ENCODE measurements around the gene CACNA1C.

The CACNA1C gene

GRCh38 chr12:2578772-2579171 lies 526.0 kb downstream of the CACNA1C start:
- ATAC-seq (no peak), DNase-seq (no peak)
- Mint-ChIP-seq H3K4me1 (no peaks in the 10 kb centered on the region), H3K9me3 (no peaks in the 10 kb centered on the region), H3K27ac (no peak overlapping the region), H3K4me3 (no peak overlapping the region), H3K27me3 (peaks cover 29% of the 10 kb centered on the region)

- peaks cover 49% of the 10 kb centered on the region for H3K27me3 Mint-ChIP-seq
- ATAC-seq (no peak), DNase-seq (no peak)
- no peaks in the 10 kb centered on the region for H3K4me1 Mint-ChIP-seq
- no peaks in the 10 kb centered on the region for H3K9me3 Mint-ChIP-seq
- no peak overlapping the region for H3K4me3 Mint-ChIP-seq
- no peak overlapping the region for H3K27ac Mint-ChIP-seq
Measured at GRCh38 chr12:2580821-2581220, 528.0 kb downstream of the CACNA1C start.

- peaks cover 53% of the 10 kb centered on the region for H3K27me3 Mint-ChIP-seq
- no peaks in the 10 kb centered on the region for H3K4me1 Mint-ChIP-seq
- no peak overlapping the region for H3K4me3 Mint-ChIP-seq
- ATAC-seq (no peak), DNase-seq (no peak)
- no peaks in the 10 kb centered on the region for H3K9me3 Mint-ChIP-seq
- H3K27ac Mint-ChIP-seq = no peak overlapping the region
Measured at GRCh38 chr12:2581293-2582045, 528.7 kb downstream of the CACNA1C start.

GRCh38 chr12:2582631-2583030 lies 529.8 kb downstream of the CACNA1C start:
- Mint-ChIP-seq H3K27me3 (peaks cover 60% of the 10 kb centered on the region), H3K27ac (no peak overlapping the region), H3K9me3 (no peaks in the 10 kb centered on the region), H3K4me3 (no peak overlapping the region), H3K4me1 (no peaks in the 10 kb centered on the region)
- DNase-seq (no peak), ATAC-seq (no peak)

- ATAC-seq (peak; percentile 90), DNase-seq (peak; percentile 57 to 58)
- Mint-ChIP-seq H3K4me1 (no peaks in the 10 kb centered on the region), H3K4me3 (no peak overlapping the region), H3K9me3 (no peaks in the 10 kb centered on the region), H3K27ac (no peak overlapping the region), H3K27me3 (peaks cover 65% of the 10 kb centered on the region)
Measured at GRCh38 chr12:2583091-2583497, 530.3 kb downstream of the CACNA1C start.

- H3K4me3 Mint-ChIP-seq = no peak overlapping the region
- no peak overlapping the region for H3K27ac Mint-ChIP-seq
- no peaks in the 10 kb centered on the region for H3K4me1 Mint-ChIP-seq
- ATAC-seq (no peak), DNase-seq (no peak)
- peaks cover 71% of the 10 kb centered on the region for H3K27me3 Mint-ChIP-seq
- H3K9me3 Mint-ChIP-seq = no peaks in the 10 kb centered on the region
Measured at GRCh38 chr12:2583642-2584401, 531.0 kb downstream of the CACNA1C start.

- Mint-ChIP-seq H3K4me3 (no peak overlapping the region), H3K27me3 (peaks cover 73% of the 10 kb centered on the region)
- no peak for DNase-seq
Measured at GRCh38 chr12:2586156-2587038, 533.6 kb downstream of the CACNA1C start.

GRCh38 chr12:2588345-2588744 lies 535.6 kb downstream of the CACNA1C start:
- H3K27me3 Mint-ChIP-seq = peaks cover 53% of the 10 kb centered on the region
- DNase-seq (no peak), ATAC-seq (no peak)
- H3K4me1 Mint-ChIP-seq = no peaks in the 10 kb centered on the region
- no peaks in the 10 kb centered on the region for H3K9me3 Mint-ChIP-seq
- no peak overlapping the region for H3K27ac Mint-ChIP-seq
- H3K4me3 Mint-ChIP-seq = no peak overlapping the region

More at GRCh38 chr12:2586156-2587038, 533.6 kb downstream of the CACNA1C start:
- H3K4me1 Mint-ChIP-seq = no peaks in the 10 kb centered on the region
- H3K9me3 Mint-ChIP-seq = no peaks in the 10 kb centered on the region
- ATAC-seq = no peak
- no peak overlapping the region for H3K27ac Mint-ChIP-seq

- DNase-seq (no peak), ATAC-seq (no peak)
- H3K4me1 Mint-ChIP-seq = no peaks in the 10 kb centered on the region
- peaks cover 6 to 7% of the 10 kb centered on the region in 2 donors for H3K9me3 Mint-ChIP-seq
- H3K4me3 Mint-ChIP-seq = no peak overlapping the region
- H3K27ac Mint-ChIP-seq = no peak overlapping the region
- peaks cover 43% of the 10 kb centered on the region for H3K27me3 Mint-ChIP-seq
Measured at GRCh38 chr12:2589381-2589780, 536.6 kb downstream of the CACNA1C start.

GRCh38 chr12:2593045-2593444 lies 540.3 kb downstream of the CACNA1C start:
- ATAC-seq = no peak
- Mint-ChIP-seq H3K9me3 (peaks cover 12% of the 10 kb centered on the region in 2 donors), H3K27me3 (peaks cover 13% of the 10 kb centered on the region), H3K4me3 (no peak overlapping the region), H3K27ac (no peak overlapping the region), H3K4me1 (no peaks in the 10 kb centered on the region)
- DNase-seq = no peak

GRCh38 chr12:2596441-2596840 lies 543.7 kb downstream of the CACNA1C start:
- Mint-ChIP-seq H3K9me3 (peaks cover 12% of the 10 kb centered on the region in 2 donors), H3K27ac (peak overlapping the region in 1 of 2 donors; percentile 56), H3K4me1 (no peaks in the 10 kb centered on the region), H3K27me3 (no peaks in the 10 kb centered on the region), H3K4me3 (no peak overlapping the region)
- no peak for ATAC-seq
- no peak for DNase-seq

GRCh38 chr12:2605301-2605700 lies 552.5 kb downstream of the CACNA1C start:
- DNase-seq (no peak), ATAC-seq (no peak)
- peak overlapping the region in 1 of 2 donors; percentile 54 for H3K27ac Mint-ChIP-seq
- no peak overlapping the region for H3K4me3 Mint-ChIP-seq
- peaks cover 8% of the 10 kb centered on the region for H3K4me1 Mint-ChIP-seq
- H3K9me3 Mint-ChIP-seq = no peaks in the 10 kb centered on the region
- H3K27me3 Mint-ChIP-seq = peaks cover 32% of the 10 kb centered on the region

GRCh38 chr12:2606186-2606910 lies 553.6 kb downstream of the CACNA1C start:
- no peaks in the 10 kb centered on the region for H3K9me3 Mint-ChIP-seq
- ATAC-seq = no peak
- peaks cover 42% of the 10 kb centered on the region for H3K27me3 Mint-ChIP-seq
- H3K27ac Mint-ChIP-seq = no peak overlapping the region
- H3K4me3 Mint-ChIP-seq = no peak overlapping the region
- DNase-seq = no peak
- peaks cover 8% of the 10 kb centered on the region for H3K4me1 Mint-ChIP-seq

- Mint-ChIP-seq H3K9me3 (no peaks in the 10 kb centered on the region), H3K4me3 (no peak overlapping the region), H3K4me1 (peaks cover 8% of the 10 kb centered on the region), H3K27ac (no peak overlapping the region), H3K27me3 (peaks cover 56% of the 10 kb centered on the region)
- ATAC-seq = no peak
- DNase-seq = no peak
Measured at GRCh38 chr12:2607881-2608607, 555.3 kb downstream of the CACNA1C start.
